OCI-LY7 (cell line): ENCODE measurements around the gene WNT7B.

Experiments used
- CTCF ChIP-seq: fragments of 200-600 bp; sonication (generic); conservative IDR thresholded peaks from 2 replicates; pipeline ENCODE4 v1.5.1; 2014; ENCODE audit warnings: mild to moderate bottlenecking, antibody characterized with exemption, low read length, moderate library complexity, mixed read lengths
- EZH2phosphoT487 ChIP-seq: fragments of 200-600 bp; sonication (generic); IDR thresholded peaks from 2 replicates; pipeline ENCODE4 v1.6.1; 2018; ENCODE audit warnings: low read depth, borderline replicate concordance, mild to moderate bottlenecking, mixed run types, antibody characterized with exemption, low read length, moderate library complexity, mixed read lengths

DNA sequence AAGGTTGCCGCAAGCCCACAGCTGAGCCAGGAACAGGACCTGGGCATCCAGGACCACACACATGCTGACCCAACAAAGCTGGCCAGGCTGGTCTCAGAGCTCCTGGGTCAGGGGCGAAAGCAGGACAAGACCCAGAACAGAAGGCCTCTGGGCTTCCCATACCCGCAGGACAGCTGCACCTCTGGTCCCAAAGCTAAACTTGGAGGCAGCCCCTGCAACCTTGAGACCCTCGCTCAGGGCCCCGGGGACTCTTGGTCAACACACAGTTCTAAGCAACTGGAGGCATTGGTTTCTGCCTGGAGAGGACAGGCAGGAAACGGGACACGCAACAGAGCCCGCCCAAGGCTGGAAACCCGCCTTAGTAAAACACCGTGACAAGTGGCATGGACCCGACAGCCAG, 11.4 kb downstream of the WNT7B start:
- TF ChIP-seq CTCF, result no peak
- TF ChIP-seq EZH2phosphoT487, result no peak
